HG02943 (cell line): ENCODE results near the gene RORC.

ENCODE experiments used
- ATAC-seq: cut with Tn5 transposase; IDR thresholded peaks from one replicate; pipeline ENCODE4 v1.9.1; 2021; ENCODE audit warnings: mild to moderate bottlenecking, low read depth, moderate library complexity; ENCODE audit not compliant: unreplicated experiment

Gene RORC

DNA sequence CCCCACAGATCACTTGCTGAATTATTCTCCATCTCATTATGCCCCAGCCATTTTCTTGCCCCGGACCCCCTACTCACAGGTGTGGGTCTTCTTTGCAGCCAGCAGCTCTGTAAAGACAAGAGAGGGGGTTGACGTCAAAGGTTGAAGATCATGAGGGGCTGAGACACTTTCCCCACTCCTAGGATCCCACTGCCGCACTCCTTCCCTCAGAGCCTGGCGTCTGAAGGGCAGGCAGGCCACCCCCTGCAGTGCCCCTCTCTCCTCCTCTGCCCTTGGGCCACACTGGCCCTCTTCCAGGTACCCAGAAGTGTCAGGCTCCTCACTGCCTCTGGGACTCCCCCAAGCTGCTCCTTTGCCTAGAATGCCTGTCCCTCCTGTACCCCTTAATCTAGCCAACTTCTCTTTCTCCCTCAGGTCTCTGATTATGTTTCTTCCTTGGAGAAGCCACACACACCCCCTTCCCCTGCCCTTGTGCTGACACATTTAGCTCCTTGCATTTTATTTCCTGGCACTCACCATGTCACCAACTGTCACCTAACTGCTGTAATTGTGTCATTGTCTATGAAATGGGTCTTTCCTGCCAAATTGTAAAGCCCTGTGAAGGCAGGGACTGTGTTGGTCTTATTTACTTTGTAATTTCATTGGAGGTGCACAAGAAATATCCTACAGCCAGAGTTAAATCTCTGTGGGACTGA is 2.1 kb downstream of the RORC start:
- ATAC-seq: no peak

DNA sequence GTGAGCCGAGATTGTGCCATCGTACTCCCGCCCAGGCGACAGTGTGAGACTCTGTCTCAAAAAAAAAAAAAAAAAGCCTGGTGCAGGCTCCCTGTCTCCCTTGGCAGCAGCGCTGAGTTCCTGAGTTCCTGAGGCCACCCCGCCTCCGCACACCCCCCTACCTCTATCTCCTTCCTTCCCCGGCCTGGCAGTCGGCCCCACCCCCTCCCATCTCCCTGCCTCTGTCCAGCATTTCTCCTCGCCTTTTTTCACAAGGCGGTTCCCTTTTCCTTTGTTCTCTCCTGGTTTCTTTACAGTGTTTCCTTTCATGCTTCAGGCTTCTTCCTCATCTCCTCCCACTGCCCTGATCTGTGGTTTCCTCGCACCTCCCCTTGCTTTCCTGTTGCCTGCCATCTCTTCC is 2.7 kb downstream of the RORC start:
- no peak for ATAC-seq

DNA sequence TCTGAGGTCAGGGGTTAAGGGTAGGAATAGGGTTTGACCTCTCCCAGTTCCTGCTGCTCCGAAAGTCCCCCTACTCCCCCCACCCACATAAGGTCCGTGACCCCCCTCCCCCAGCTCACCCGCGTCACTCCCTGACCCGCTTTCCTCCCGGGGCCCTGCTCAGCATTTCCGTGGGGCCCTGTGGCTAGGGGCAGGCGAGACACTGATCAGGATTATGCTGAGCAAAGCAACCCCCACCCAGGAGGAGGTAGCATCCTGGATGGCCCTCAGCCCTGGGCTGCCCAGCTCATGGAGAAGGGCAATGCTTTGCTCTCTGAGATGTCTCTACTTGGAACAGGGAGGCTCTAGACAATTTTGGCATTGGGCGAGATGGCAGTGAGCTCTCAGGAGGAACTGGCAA is 3.7 kb downstream of the RORC start:
- no peak for ATAC-seq

DNA sequence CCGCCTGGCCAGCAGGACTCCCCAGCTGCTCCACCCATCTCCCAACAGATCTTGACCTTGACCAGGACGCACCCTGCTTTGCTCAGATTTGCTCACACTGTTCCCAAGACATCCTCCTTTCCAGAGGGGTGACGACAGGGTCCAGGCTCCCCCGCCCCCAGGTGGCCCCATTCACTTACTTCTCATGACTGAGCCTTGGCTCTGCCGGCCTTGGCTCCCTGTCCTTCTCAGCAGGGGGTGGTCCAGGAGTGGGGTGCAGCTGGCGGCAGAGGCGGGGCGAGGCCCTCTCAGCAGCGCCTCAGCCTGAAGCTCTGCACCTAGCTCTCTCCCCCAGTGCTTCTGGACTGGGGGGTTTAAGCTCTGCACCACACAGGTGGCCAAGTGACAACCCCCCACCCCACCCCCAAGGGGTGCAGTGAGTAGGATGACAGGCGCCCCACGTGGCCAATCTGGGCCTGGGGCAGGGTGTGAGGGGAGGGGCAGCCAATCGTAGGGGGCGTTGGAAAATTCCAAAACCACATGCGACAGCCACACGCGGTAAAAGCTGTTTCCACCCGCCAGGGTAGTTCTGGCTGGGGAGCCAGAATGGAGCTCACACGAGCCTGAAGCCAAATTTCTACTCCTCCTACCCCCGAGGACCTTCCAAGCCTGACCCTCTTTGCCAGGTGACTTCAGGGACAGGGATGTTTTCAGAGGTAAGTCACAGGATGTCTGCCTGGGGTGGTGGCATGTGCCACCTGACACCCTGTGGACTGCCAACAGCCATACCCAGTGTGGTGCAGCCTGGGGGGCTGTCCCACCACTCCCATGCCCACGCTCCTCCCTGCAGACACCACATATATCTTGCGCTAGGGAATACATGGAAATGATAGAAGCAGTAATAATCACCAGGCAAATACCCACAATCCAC is 5.6 kb downstream of the RORC start:
- no peak for ATAC-seq

DNA sequence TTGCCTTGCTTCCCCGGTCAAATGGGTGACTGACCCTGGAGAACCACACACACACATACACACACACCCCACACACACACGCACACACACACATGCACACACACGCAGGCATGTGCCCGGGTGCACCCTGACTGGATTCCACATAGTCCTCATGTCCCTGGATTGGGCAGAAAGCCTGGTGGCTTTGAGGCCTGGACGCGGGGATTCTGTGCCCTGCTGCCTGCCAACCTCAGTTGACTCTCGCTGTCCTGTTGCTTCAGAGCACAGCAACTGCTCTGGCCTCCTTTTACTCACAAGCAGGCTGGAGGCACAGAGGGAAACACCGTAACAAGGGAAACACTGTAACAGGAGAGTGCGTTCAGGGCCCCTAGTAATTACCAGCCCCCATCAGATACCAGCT is 6.4 kb downstream of the RORC start:
- no peak for ATAC-seq

DNA sequence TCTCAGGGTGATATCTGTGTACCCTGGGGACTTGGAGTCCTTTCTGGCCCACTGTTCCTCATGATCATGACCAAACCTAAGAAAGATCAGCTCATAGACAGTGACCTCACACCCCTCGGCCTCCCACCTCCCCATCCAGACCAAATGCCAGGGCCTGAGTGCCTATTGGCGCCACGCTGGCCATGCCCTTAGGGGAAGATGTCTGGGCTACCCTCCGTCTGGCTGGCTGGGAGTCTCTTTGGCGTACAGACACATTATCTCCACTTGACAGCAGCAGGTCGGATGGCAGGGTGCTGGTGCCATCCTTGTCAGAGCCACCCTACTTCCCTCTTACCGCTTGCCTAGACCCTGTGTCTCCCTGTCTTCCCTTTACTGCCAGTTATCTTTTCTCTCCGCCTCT is 8.4 kb downstream of the RORC start:
- no peak for ATAC-seq

DNA sequence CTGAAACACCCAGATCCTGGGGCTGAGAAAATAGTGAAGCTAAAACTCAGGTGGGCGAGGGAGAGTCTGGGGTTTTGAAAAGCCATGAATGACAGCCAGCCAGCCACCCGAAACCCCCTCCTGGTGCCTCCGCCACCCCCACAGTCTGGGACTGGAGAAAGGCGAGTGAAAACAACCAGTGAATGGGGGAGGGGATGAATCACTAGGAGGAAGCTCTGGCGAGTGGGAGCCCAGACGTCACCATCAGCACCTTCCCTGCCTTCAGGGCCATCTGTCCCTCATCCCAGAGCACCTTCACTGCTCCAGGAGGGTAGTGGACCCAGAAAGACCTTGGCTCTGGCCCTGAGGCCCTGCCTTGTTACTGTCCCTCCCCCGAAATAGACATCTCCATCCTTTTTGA is 9.2 kb downstream of the RORC start:
- ATAC-seq: no peak

DNA sequence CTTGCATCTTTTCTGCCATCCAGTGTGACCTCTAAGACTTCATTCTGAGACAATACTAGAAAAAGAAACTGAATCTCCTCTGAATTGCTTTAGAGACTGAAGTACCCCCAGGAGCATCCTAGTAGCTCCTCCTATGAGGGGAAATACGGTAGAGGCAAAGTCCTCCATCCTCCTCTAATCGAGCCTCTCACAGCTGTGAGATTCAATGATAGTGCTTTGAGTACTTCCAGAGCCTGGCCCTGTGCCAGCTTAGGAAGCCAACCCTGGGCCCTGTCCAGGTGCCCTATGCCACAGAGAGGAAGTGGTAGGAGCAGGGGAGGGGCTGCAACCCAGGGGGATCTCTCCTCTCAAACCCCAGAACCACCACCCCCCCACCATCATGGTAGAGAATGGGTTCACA is 10.7 kb downstream of the RORC start:
- ATAC-seq: no peak

DNA sequence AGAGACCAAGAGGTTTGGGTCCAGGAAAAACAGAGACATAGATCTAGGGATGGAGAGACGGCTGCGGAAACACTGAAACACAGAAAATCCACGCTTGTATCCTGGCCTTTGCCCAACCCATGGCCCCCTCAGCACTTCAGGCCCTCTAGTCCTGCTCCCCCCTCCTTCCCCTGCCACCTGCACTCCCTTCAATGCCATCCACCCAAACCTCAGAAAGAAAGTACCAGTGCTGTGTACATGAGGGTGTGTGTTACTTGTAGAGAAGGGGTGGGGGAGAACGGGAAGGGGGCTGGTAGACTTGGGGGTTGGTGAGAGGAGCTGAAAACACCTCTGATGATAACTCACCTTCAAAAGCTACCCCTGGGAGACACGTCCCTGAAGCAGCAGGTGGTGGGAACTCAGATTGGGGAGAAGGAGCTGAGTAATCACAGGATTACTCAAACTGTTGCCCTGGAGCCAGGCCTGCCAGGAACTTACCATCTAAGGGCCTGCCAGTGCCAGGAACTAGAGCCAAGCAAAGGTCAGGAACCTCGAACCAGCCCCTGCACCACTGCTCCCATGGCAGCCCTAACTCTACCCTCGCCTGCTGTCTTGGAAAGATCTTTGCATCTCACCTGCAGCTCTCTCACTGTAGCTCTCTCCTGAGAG is 11.5 kb downstream of the RORC start:
- no peak for ATAC-seq

DNA sequence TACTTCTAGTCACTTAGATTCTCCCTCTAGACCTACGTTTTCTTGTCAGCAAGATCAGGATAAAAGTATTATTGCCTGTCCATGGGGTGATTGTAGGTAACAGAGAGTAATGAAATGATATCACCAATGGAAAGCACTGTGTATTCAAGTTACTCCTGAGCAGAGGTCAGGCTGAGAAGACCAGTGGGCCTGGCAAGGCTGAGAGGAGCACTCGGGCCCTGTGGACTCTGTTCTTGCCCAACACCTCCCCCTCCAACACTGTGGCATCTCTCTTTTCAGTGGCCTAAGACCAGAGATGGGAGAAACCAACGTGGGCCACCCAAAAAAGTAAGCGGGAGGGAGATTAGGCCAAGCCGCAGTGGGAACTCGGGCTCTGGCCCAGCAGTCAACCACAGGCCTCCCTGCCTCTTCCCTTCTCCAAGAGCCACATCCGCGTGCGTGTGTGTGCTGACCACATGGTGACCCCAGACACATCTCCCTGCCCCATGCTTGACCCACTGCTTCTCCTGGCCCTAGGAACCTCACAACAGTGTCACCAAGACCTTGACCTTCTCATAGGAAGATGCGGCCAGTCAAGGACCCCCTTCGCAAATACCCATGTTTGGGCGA is 12.3 kb downstream of the RORC start:
- no peak for ATAC-seq

DNA sequence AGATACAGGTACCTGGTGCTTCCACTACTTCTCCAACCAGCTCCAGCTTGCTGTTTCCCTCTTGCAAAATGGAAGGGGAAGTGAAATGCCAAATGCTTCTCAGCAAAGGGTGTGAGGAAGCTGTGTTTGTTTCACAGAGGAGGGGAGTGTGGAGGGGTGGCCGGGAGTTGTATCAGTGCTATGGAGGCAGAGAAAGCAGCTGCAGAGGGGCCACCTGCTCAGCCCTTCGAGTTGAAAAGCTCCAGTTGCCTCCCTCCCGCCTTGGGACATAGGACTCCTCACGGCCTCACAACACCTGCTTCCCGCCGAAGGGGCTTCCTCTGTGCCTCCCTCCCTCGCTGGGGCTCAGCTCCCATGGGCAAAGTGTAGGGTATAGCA is 14.3 kb downstream of the RORC start:
- ATAC-seq: no peak

DNA sequence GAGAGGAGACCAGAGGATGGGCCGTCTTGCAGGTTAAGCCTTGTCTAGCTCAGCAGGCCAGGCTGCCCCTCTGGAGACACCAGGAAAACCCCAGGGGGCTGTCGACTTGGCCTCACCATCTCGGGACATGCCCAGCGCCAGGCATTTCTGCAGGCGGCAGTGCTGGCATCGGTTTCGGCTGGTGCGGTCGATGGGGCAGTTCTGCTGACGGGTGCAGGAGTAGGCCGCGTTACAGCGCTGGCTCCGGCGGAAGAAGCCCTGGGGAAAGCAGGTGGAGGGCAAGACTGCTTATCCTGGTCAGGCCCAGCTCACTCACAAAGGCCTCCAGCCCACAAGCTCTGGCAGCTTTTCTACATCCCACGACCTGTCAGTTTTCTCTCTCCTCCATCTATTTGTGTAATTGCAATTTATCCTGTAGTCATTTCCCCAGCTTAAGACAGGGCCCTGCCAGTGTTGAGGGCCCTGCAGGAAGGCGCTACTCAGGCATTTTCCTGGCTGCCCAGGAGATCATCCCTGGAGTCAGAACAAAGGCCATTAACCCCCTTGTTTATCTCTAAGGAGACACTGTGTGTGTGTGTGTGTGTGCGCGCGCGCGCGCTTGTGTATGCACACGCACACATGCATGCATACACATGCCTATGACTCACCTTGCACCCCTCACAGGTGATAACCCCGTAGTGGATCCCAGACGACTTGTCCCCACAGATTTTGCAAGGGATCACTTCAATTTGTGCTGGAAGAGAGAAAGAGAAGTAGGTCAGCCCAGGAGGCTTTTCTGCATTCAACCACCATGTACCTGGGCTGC is 14.9 kb downstream of the RORC start:
- no peak for ATAC-seq

DNA sequence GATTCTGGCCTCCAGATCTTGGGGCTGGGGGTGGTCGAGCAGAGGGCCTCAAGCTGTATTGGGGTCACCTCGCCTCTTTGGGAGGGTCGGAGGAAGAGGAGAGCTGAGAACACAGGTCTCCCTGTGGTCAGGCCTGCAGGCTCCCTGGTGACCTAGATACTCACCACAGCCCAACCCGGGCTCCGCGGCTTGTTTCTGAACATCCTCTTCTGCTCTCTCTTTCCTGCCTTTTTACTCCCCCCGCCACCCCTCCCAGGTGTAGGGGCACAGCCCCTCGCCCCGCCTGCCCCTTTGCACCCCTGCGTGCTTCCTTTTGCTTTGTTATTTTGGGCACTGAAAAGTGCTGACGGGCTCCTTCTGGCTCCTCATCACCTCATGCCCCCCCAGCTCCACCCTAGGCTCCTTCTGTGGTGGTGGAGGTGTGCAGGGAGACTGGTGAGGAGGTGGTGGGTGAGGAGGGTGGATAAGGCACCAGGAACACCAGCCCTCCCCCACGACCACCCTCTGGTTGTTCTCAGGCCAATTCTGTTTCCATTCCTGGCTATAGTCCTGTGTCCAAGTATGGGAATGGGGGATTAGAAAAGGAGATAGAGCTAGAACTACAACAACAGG is 15.8 kb downstream of the RORC start:
- no peak for ATAC-seq

DNA sequence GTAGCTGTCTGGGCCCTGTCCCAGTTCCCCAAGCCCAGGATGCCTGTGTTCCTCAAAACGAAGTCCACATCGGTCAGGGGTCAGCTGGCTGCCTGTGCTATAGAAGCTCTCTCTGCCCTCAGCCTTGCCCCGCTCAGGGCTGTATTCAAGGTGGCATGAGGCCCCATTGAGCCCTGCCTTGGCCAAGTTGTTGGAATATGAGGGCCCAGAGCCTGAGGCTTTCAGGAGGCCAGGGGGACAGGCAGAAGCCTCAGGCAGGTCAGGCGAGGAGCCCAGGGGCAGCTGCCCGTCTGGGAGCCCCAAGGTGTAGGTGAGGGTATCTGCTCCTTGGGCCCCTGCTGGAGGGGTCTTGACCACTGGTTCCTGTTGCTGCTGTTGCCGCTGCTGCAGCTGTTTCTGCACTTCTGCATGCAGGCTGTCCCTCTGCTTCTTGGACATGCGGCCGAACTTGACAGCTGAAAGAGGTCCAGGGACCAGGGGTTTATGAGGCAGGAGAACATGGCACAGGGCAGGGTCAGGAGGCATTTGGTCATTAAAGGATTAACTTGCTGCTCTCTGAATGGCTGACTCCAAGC is 16.5 kb downstream of the RORC start:
- ATAC-seq: no peak

DNA sequence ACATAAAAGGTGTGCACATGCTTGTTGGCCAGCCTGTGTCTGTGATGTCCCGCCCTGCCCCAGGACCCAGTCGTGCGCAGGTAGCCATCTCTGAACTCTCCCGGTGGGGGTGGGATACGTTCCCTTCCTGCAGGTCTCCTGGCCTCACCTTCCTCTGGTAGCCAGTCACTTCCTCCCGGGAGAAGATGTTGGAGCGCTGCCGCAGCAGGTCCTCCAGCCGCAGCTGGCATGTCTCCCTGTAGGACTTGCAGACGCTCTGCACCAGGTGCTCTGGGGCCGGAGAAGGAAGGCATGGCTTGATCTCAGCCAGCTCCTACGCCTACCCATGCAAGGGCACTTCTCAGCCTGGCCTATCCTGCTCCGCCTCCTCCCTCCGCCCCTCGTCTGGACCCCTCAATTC is 17.2 kb downstream of the RORC start:
- ATAC-seq: no peak

DNA sequence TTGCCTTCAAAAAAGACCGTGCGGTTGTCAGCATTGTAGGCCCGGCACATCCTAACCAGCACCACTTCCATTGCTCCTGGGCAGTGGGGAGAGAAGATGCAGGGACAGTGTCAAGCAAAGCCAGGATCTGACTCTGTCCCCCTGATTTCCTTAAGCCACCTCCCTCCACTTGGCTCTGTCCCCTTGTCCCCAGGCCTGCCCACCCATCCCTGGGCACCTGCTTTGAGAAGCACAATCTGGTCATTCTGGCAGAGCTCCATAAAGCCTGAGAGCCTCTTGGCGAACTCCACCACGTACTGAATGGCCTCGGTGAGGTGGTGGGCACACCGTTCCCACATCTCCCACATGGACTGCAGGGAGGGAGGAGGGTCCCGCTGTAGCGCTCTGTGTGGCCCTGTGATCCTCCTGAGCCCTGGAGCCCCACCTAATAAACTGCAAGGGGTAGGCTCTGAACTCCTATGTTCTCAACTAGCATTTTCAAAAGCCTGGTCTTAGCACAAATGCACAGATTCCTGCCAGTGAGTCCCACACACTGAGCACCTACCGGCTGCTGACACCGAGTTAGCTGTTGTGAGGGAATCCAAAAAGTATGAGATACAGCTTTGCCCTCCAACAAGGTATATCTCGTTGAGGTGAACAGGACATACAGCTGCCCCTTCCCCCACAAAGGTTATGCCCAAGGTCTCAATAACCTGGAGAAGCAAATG is 18.2 kb downstream of the RORC start:
- ATAC-seq: no peak

DNA sequence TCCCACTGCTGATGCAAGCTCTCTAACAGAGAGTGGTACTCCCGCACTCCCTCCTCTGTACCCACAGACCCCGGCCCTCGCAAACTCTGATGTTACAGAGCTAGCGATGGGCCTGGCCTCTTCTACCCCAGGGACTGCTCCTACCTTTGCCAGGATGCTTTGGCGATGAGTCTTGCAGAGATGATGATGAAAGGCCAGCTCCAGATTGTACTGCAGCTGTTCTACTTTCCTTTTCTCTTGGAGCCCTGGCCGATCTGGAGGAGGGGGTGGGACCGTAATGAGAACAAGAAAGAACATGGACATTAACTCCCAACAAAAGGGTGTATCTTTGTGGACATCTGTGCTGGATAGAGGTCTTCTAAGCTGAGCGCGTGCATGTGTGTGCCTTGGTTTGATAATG is 20.4 kb downstream of the RORC start:
- ATAC-seq: no peak

DNA sequence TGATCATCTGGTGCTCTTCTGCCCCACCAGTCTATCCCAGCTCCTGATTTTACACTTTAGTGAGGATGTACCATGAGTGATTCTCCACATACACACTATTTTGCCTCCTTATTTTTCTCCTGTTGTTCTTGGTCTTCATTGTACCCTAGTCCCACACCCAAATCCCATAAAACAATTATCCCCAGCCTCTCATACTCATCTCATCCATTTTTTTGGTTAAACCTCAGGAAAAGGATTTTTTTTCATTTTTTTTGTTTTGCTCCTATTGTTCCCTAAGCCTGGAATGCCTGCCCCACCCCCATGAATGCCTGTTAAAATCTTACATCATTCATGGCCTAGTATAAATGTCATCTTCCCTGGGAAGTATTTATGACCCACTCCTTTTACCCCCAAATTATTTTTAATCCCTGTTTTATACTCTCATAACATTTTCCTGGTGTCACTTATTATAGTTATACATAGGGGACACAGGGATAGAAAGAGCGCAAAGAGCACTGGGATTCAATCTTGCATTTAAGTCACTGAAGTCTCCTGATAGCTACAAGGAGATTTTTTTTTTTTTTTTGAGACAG is 21.5 kb downstream of the RORC start:
- no peak for ATAC-seq
